Ectodermal cell (in vitro differentiated cells): Measurements from ENCODE around the gene PNKD.

ENCODE experiments used
- H3K27ac ChIP-seq: 2 replicates; pipeline ENCODE4 v1.7.0; 2013; ENCODE audit warnings: mild to moderate bottlenecking, low read depth, low read length; ENCODE audit not compliant: insufficient read depth, poor library complexity, severe bottlenecking
- H3K27me3 ChIP-seq: 2 replicates; pipeline ENCODE4 v1.7.0; 2013; ENCODE audit warnings: mild to moderate bottlenecking, low read length; ENCODE audit not compliant: insufficient read depth, control insufficient read depth, poor library complexity, severe bottlenecking
- H3K36me3 ChIP-seq: one replicate; pipeline ENCODE4 v1.7.0; 2013; ENCODE audit warnings: low read length; ENCODE audit not compliant: control insufficient read depth, insufficient read depth
- H3K4me1 ChIP-seq: one replicate; pipeline ENCODE4 v1.7.0; 2013; ENCODE audit warnings: low read length; ENCODE audit not compliant: control insufficient read depth, insufficient read depth
- H3K4me3 ChIP-seq: 2 replicates; pipeline ENCODE4 v1.7.0; 2013; ENCODE audit warnings: low read depth, low read length, control low read depth; ENCODE audit not compliant: insufficient read depth
- H3K9me3 ChIP-seq: 2 replicates; pipeline ENCODE4 v1.7.0; 2013; ENCODE audit warnings: mild to moderate bottlenecking, low read length, moderate library complexity; ENCODE audit not compliant: control insufficient read depth
- WGBS, 2 experiments: methylation state at CpG; one replicate each; pipeline ENCODE4 v1.1.7; 2013; ENCODE audit warnings: missing lambda C conversion rate in 2 of 2; 5-methylcytosine and 5-hydroxymethylcytosine counted together

PNKD gene

DNA sequence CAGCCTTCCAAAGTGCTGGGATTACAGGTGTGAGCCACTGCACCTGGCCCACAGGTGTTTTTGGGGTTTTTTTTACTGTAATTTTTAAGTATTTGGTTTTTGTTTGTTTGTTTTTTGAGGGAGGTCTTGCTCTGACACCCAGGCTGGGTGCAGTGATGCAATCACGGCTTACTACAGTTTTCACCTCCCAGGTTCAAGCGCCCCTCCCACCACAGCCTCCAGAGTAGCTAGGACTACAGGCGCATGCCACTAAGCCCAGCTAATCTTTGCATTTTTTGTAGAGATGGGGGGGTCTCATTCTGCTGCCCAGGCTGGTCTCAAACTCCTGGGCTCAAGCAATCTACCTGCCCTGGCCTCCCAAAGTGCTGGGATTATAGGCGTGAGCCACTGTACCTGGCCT, 104.5 kb downstream of the PNKD start:
- Histone ChIP-seq H3K9me3 (no peaks in the 10 kb centered on the region), H3K27ac (no peak overlapping the region), H3K4me3 (no peak overlapping the region), H3K27me3 (no peaks in the 10 kb centered on the region), H3K36me3 (no peaks in the 10 kb centered on the region), H3K4me1 (no peaks in the 10 kb centered on the region)
- WGBS, 2 experiments = 92 to 93% methylated on average over 4 of the region's 4 CpGs

- Histone ChIP-seq H3K4me3 (no peak overlapping the region), H3K27me3 (no peaks in the 10 kb centered on the region), H3K27ac (no peak overlapping the region), H3K36me3 (no peaks in the 10 kb centered on the region), H3K9me3 (no peaks in the 10 kb centered on the region), H3K4me1 (no peaks in the 10 kb centered on the region)
- WGBS, 2 experiments = 84 to 91% methylated on average over 2 of the region's 2 CpGs
Measured at GRCh38 chr2:218375212-218375611, 104.9 kb downstream of the PNKD start.

DNA sequence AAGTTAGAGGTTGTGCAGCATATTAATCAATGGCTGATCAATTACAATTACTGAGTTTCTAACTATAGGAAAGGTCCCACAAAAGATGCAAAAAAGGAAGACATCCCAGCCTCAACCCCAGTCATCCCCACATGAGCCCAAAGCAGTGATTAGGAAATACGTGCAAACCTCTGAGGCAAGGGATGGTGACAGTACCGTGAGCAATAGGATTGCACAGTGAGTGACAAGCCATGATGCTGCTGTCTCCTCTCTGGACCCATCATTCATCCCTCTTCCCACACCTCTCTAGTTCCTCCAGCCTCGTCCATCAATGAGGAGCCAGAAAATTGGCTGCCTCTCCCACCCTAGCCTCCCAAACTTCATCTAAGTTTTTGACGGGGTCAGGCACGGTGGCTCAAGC, 107.7 kb downstream of the PNKD start:
- H3K27ac ChIP-seq = no peak overlapping the region
- no peaks in the 10 kb centered on the region for H3K36me3 ChIP-seq
- H3K27me3 ChIP-seq = no peaks in the 10 kb centered on the region
- no peaks in the 10 kb centered on the region for H3K4me1 ChIP-seq
- H3K9me3 ChIP-seq = no peaks in the 10 kb centered on the region
- H3K4me3 ChIP-seq = no peak overlapping the region
- WGBS, 2 experiments = 83 to 87% methylated on average over 5 of the region's 5 CpGs

DNA sequence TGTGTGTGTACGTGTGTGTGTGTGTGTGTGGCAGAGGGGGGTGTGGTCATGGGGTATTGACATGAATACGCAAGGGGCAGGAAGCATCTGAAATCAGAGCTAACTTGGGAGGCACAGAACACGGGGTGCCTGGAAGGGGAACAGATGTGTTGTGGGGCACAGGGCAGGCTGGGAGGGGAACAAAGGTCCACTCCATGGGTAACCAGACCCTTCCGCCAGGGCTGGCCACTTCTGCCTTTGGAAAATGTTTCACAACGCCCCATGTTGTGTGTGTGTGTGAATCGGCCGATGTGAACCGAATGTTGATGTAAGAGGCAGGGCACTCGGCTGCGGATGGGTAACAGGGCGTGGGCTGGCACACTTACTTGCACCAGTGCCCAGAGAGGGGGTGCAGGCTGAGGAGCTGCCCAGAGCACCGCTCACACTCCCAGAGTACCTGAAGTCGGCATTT, 111.6 kb downstream of the PNKD start, which contains the start of gene SLC11A1:
Gene SLC11A1 (plus strand): TSS at position 358 of the 451 bp plus-strand sequence. CDS start 96 bp downstream, outside the sequence.
- Histone ChIP-seq H3K4me3 (no peak within 1 kb of the TSS), H3K27me3 (peaks cover 2% of the 10 kb centered on the region), H3K4me1 (no peaks in the 10 kb centered on the region), H3K9me3 (no peaks in the 10 kb centered on the region), H3K36me3 (no peaks in the 10 kb centered on the region), H3K27ac (no peak within 1 kb of the TSS)
- 91 to 92% methylated on average over 13 of the region's 13 CpGs for WGBS, 2 experiments

- Histone ChIP-seq H3K4me3 (no peak overlapping the region), H3K27me3 (peaks cover 11% of the 10 kb centered on the region), H3K4me1 (no peaks in the 10 kb centered on the region), H3K9me3 (no peaks in the 10 kb centered on the region), H3K36me3 (no peaks in the 10 kb centered on the region), H3K27ac (no peak overlapping the region)
- 90 to 92% methylated on average over 6 of the region's 6 CpGs for WGBS, 2 experiments
Measured at GRCh38 chr2:218382785-218383184, 112.5 kb downstream of the PNKD start.

DNA sequence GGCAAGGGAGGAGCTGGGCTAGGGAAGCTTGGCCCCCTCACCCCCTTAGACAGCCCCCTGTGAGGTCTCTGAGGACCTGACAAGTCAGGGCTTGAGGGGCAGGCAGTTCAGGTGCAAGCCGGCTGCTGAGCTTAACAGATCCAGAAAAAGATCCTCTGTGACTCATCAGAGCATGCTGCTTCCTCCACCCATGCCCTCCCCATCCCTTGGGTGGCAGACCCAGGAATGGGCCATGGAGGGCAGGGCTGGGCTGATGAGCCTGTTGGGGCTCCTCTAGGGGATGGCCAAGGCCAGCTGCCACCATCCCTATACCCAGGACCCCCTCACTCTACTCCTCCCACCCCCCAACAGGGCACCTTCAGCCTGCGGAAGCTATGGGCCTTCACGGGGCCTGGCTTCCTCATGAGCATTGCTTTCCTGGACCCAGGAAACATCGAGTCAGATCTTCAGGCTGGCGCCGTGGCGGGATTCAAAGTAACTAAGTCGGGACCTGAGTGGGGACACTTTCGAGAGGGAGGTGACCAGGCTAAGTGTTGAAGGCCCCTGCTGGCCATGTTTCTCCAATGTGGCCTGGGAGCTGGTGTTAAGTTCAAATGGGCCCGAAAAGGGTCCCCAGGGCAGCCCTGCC, 113.7 kb downstream of the PNKD start:
- no peak overlapping the region for H3K27ac ChIP-seq
- no peaks in the 10 kb centered on the region for H3K4me1 ChIP-seq
- H3K36me3 ChIP-seq = no peaks in the 10 kb centered on the region
- H3K4me3 ChIP-seq = no peak overlapping the region
- H3K9me3 ChIP-seq = no peaks in the 10 kb centered on the region
- WGBS, 2 experiments = 89 to 93% methylated on average over 10 of the region's 10 CpGs
- peaks cover 16% of the 10 kb centered on the region for H3K27me3 ChIP-seq

DNA sequence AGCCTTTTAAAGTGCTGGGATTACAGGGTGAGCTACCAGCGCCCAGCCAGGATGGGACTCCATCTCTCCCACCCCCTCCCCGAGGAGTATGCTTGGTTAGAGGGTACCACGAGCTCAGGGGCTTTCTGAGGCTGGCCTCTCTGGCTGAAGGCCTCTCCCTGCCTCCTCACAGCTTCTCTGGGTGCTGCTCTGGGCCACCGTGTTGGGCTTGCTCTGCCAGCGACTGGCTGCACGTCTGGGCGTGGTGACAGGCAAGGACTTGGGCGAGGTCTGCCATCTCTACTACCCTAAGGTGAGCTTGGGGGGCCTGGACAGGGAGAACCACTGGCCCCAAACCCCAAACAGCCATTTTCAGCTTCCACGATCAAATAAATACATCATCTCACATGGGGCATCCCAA, 114.7 kb downstream of the PNKD start:
- H3K4me1 ChIP-seq = no peaks in the 10 kb centered on the region
- 86 to 88% methylated on average over 8 to 9 of the region's 9 CpGs for WGBS, 2 experiments
- no peak overlapping the region for H3K27ac ChIP-seq
- H3K4me3 ChIP-seq = no peak overlapping the region
- no peaks in the 10 kb centered on the region for H3K9me3 ChIP-seq
- H3K27me3 ChIP-seq = peaks cover 16% of the 10 kb centered on the region
- H3K36me3 ChIP-seq = no peaks in the 10 kb centered on the region

GRCh38 chr2:218386505-218387368, 116.4 kb downstream of the PNKD start:
- H3K27me3 ChIP-seq = peaks cover 16% of the 10 kb centered on the region
- no peak overlapping the region for H3K4me3 ChIP-seq

DNA sequence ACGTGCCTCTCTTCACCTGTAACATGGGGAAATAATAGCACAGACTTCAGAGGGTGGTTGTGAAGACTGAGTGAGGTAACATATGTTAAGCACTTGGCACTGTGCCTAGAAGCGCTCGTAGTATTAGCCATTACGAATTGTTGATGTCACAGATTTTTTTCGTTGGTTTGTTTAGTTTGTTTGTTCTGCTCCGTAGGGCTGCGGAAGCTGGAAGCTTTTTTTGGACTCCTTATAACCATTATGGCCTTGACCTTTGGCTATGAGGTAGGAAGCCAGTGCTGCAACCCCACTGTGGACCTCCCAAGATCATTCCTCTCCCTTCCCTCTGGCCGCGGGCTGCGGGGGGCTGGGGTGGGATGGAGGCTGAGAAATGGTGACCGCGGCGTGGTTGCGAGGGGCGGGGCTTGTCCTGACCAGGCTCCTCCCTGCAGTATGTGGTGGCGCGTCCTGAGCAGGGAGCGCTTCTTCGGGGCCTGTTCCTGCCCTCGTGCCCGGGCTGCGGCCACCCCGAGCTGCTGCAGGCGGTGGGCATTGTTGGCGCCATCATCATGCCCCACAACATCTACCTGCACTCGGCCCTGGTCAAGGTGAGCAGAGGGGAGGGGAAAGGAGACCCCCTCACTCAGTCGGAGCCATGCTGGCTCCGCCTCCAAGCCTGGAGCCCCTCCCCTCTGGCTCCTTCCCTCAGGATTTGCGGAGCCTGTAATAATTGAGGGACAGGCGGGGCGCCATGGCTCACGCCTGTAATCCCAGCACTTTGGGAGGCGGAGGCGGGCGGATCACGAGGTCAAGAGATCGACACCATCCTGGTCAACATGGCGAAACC, 117.3 kb downstream of the PNKD start:
- H3K27ac ChIP-seq = no peak overlapping the region

More at GRCh38 chr2:218386505-218387368, 116.4 kb downstream of the PNKD start:
- WGBS, 2 experiments = 79 to 83% methylated on average over 23 of the region's 23 CpGs
- Histone ChIP-seq H3K9me3 (no peaks in the 10 kb centered on the region), H3K36me3 (no peaks in the 10 kb centered on the region), H3K27ac (no peak overlapping the region), H3K4me1 (no peaks in the 10 kb centered on the region)

More for the DNA sequence above, 117.3 kb downstream of the PNKD start:
- Histone ChIP-seq H3K9me3 (no peaks in the 10 kb centered on the region), H3K4me3 (peak overlapping the region; percentile 45), H3K4me1 (no peaks in the 10 kb centered on the region), H3K27me3 (peaks cover 16% of the 10 kb centered on the region), H3K36me3 (no peaks in the 10 kb centered on the region)
- WGBS, 2 experiments = 15% methylated on average over 38 of the region's 38 CpGs
